Chondrocyte (in vitro differentiated cells): ENCODE results near the gene PTPN11. TPM values are rescaled to one million over a fixed set of nuclear protein-coding genes. Genes with fewer than 3 reads are reported as not detected.
"Not testable (repeated sequence)": the region's sequence is repeated elsewhere in the genome, so short reads cannot be mapped to it uniquely, and the experiment has no call there.

ENCODE experiments used
- DNase-seq: peaks from one replicate; pipeline ENCODE4 v3.0.0; 2021; ENCODE audit warnings: mixed read lengths, low spot score
- H3K27ac Mint-ChIP-seq: one replicate; pipeline ENCODE4 v1.8.0; 2021; ENCODE audit warnings: mild to moderate bottlenecking, moderate library complexity, mixed read lengths; ENCODE audit not compliant: unreplicated experiment
- H3K27me3 Mint-ChIP-seq: 2 replicates; pipeline ENCODE4 v1.8.0; 2021; ENCODE audit warnings: low read depth, mixed read lengths
- H3K36me3 Mint-ChIP-seq: 2 replicates; pipeline ENCODE4 v1.8.0; 2021; ENCODE audit warnings: low read depth, mixed read lengths
- H3K4me1 Mint-ChIP-seq: 2 replicates; pipeline ENCODE4 v1.8.0; 2021; ENCODE audit warnings: low read depth, mild to moderate bottlenecking, mixed read lengths
- H3K4me3 Mint-ChIP-seq: one replicate; pipeline ENCODE4 v1.8.0; 2021; ENCODE audit warnings: mild to moderate bottlenecking, moderate library complexity, mixed read lengths; ENCODE audit not compliant: unreplicated experiment
- H3K9me3 Mint-ChIP-seq: 2 replicates; pipeline ENCODE4 v1.8.0; 2021; ENCODE audit warnings: low read depth, mixed read lengths
- CTCF ChIP-seq: fragments of 200-600 bp; sonication (generic); IDR thresholded peaks from 2 replicates; pipeline ENCODE4 v1.5.0; 2021; ENCODE audit warnings: antibody characterized with exemption, mild to moderate bottlenecking, moderate library complexity
- total RNA-seq: library from RNA; stranded (reverse); gene quantifications from 3 replicates; pipeline ENCODE4 v1.2.1, GENCODE V29; 2021

PTPN11 gene
- total RNA-seq, 1 donor from 2014 or later, result 141 TPM

- Mint-ChIP-seq H3K27ac (no peak overlapping the region), H3K27me3 (no peaks in the 10 kb centered on the region), H3K4me1 (peaks cover 5% of the 10 kb centered on the region), H3K4me3 (no peak overlapping the region), H3K9me3 (no peaks in the 10 kb centered on the region), H3K36me3 (no peaks in the 10 kb centered on the region)
- DNase-seq, result no peak
- no peak for TF ChIP-seq CTCF
Measured at GRCh38 chr12:112389228-112389627, 29.5 kb upstream of the PTPN11 start.

- H3K4me1 Mint-ChIP-seq, H3K9me3 Mint-ChIP-seq, DNase-seq, H3K36me3 Mint-ChIP-seq, H3K27me3 Mint-ChIP-seq, H3K27ac Mint-ChIP-seq, H3K4me3 Mint-ChIP-seq: not testable (repeated sequence)
Measured at GRCh38 chr12:112389922-112390654, 28.7 kb upstream of the PTPN11 start.

- H3K27ac Mint-ChIP-seq, result no peak overlapping the region
- H3K36me3 Mint-ChIP-seq, result peaks cover 3% of the 10 kb centered on the region
- TF ChIP-seq CTCF, result no peak
- no peak overlapping the region for H3K4me3 Mint-ChIP-seq
- H3K4me1 Mint-ChIP-seq, result no peaks in the 10 kb centered on the region
- H3K9me3 Mint-ChIP-seq, result peaks cover 14% of the 10 kb centered on the region
- no peak for DNase-seq
- H3K27me3 Mint-ChIP-seq, result no peaks in the 10 kb centered on the region
Measured at GRCh38 chr12:112393328-112393727, 25.4 kb upstream of the PTPN11 start.

GRCh38 chr12:112401054-112401453 is 17.7 kb upstream of the PTPN11 start:
- Mint-ChIP-seq H3K9me3 (peaks cover 3% of the 10 kb centered on the region), H3K4me3 (no peak overlapping the region), H3K27me3 (no peaks in the 10 kb centered on the region), H3K27ac (no peak overlapping the region), H3K36me3 (peaks cover 13% of the 10 kb centered on the region), H3K4me1 (peaks cover 7% of the 10 kb centered on the region)
- no peak for DNase-seq
- no peak for TF ChIP-seq CTCF

GRCh38 chr12:112401903-112402498 is 16.7 kb upstream of the PTPN11 start:
- no peaks in the 10 kb centered on the region for H3K9me3 Mint-ChIP-seq
- no peak for TF ChIP-seq CTCF
- H3K4me3 Mint-ChIP-seq, result no peak overlapping the region
- H3K36me3 Mint-ChIP-seq, result peaks cover 20% of the 10 kb centered on the region
- no peak overlapping the region for H3K27ac Mint-ChIP-seq
- DNase-seq, result no peak
- peaks cover 12% of the 10 kb centered on the region for H3K4me1 Mint-ChIP-seq
- no peaks in the 10 kb centered on the region for H3K27me3 Mint-ChIP-seq
